ENCODE measurements around the gene TEX38. TPM values are rescaled to one million over a fixed set of nuclear protein-coding genes. Genes with fewer than 3 reads are reported as not detected.
"Not testable (repeated sequence)": the region's sequence is repeated elsewhere in the genome, so short reads cannot be mapped to it uniquely, and the experiment has no call there.

TEX38 gene
- polyA plus RNA-seq, 1 donor = 0.27 TPM

GRCh38 chr1:46655848-46656247, 15.8 kb upstream of the TEX38 start:
- DNase-seq (ENCODE audit: low read depth) = no peak

GRCh38 chr1:46656643-46657042, 15.0 kb upstream of the TEX38 start:
- no peak for DNase-seq (ENCODE audit: low read depth)

- DNase-seq (ENCODE audit: low read depth) = no peak
Observed at GRCh38 chr1:46657775-46658174, 13.9 kb upstream of the TEX38 start.

GRCh38 chr1:46659307-46659870, 12.3 kb upstream of the TEX38 start:
- DNase-seq (ENCODE audit: low read depth) = no peak

- not testable (repeated sequence) for DNase-seq (ENCODE audit: low read depth)
Observed at GRCh38 chr1:46660116-46660515, 11.5 kb upstream of the TEX38 start.

DNA sequence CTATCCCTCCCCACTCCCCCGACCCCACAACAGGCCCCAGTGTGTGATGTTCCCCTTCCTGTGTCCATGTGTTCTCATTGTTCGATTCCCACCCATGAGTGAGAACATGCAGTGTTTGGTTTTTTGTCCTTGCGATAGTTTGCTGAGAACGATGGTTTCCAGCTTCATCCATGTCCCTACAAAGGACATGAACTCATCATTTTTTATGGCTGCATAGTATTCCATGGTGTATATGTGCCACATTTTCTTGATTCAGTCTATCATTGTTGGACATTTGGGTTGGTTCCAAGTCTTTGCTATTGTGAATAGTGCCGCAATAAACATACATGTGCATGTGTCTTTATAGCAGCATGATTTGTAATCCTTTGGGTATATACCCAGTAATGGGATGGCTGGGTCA, 8.7 kb upstream of the TEX38 start:
- not testable (repeated sequence) for DNase-seq (ENCODE audit: low read depth)

DNA sequence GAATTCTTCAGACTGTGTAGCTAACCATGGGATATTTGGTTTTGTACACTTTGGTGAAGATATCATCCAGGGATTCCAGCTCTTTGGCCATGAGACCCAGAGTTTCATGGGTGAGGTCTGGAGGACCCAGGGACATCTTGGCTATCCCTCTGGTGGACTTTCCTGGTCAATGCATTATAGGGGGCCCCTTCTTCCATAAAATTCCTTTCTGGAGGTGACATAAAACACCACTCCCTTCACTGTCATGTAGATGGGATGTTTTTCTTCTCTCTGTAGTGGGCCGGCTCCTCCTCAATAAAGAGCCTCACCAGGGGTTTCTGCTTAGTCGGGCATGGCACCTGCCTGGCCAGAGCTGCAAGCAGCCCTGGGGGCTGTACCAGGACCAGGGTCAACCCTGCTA, 5.7 kb upstream of the TEX38 start:
- no peak for DNase-seq (ENCODE audit: low read depth)

- DNase-seq (ENCODE audit: low read depth) = peak; percentile 40
Observed at GRCh38 chr1:46667782-46668760, 3.6 kb upstream of the TEX38 start, which contains the start of gene ATPAF1. Gene ATPAF1 (minus strand): TSS chr1:46668364. CDS start chr1:46668322, 42 bp downstream.

DNA sequence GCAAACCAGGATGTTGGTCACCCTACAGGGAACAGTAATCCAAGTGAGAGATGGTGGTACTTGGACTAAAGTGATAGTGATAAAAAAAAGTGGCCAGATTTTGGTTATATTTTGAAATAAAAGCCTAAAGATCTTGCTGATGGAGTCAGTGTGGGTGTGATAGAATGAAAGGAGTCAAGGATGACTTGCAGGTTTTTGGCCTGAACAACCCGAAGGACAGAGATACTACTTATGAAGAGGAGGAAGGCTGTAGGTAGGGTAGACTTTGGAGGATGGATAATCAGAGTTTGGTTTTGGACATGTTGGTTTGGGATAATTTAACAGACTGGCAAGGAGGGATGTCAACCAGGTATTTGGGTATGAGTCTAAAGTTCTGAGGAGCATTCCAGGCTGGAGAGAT, 1.5 kb upstream of the TEX38 start:
- DNase-seq (ENCODE audit: low read depth) = no peak

- no peak for DNase-seq (ENCODE audit: low read depth)
Observed at GRCh38 chr1:46672696-46673095, 1.0 kb downstream of the TEX38 start.

- DNase-seq (ENCODE audit: low read depth) = no peak
Observed at GRCh38 chr1:46673749-46674182, 2.1 kb downstream of the TEX38 start.

DNA sequence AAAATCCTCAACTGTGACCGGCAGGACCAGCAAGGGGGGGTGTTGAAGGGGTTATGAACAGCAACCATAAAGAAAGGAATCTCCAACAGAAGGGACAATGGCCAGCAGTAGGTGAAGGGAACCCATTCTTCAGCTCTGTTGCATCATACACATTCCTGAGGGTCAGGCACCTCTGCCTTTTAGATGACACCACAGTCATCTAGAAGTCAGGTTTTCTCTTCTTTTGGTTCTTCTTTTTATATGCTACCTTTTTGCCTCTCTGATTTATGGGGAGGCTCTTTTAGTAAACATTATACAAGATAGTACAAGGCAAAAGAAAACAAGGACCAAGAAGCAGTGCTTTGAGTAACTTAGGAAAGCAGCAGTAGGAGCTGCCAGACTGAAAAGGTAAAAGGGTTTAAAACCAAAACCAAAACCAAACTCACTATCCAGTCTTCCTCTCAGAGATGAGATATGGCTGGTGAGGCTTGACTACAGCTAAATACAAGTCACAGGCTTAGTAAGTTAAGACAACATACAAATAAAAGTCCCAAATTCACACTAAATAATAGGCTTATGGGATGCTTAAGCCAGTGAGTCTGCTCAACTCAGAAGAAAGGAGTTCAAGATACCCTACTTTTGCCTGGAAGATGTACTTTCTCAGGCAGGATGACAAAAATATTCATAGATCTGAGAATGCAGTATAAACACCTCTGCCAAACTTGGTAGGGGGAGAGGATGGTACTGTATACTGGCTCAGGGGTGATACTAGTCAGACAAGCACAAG, 4.1 kb downstream of the TEX38 start:
- DNase-seq (ENCODE audit: low read depth) = no peak

GRCh38 chr1:46676531-46676930, 4.9 kb downstream of the TEX38 start:
- DNase-seq (ENCODE audit: low read depth) = no peak

- no peak for DNase-seq (ENCODE audit: low read depth)
Observed at GRCh38 chr1:46677339-46677738, 5.7 kb downstream of the TEX38 start.

GRCh38 chr1:46679789-46680573, 8.3 kb downstream of the TEX38 start:
- DNase-seq (ENCODE audit: low read depth) = no peak

DNA sequence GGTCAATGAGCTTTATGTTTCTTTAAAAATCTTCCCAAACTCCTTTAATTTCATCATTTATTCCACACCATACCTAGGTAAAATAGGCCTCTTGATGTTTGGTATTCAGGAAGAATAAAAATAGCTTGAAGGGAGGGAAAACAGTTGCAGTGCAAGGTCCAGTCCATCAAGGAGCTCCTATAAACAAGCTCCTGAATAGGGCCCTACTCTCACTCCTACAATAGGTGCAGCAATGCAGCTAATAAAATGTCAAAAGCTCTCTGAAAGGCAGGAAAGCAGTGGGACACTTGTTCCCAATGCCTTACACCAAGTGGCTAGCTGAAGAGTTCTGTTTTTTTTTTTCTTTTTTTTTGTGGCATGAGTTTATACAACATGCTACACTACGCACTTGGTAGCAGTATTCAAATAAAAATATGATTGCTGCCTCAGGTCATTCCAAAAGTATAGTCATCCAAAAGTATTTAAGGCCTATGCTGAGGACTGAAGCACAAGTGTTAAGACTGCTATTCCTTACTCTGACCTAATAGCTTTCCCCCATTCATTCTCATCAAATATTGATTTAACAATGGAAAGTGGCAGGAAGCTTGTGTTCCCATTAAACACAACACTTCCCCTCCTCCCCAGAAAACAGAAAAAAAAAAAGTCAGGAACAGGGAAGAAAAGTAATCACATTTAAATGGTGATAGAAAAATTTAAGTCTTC, 9.8 kb downstream of the TEX38 start:
- no peak for DNase-seq (ENCODE audit: low read depth)

DNA sequence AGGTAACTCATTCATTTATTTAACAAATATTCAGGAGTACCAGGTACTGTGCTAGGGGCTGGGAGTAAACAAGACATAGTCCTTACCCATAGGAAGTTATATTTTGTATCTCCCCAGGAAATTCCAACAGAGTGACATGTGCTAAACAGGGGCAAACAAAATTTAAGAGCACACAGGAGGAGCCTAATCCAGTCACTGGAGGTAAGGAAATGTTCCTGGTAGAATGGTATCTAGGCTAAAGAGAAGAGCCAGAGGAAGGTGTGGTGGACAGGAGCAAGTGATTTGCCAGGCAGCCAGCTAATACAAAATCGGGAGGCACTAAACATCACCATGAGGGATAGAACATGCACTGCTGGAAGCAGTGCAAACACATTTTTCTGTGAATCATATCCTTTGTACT, 10.4 kb downstream of the TEX38 start:
- DNase-seq (ENCODE audit: low read depth) = no peak

DNA sequence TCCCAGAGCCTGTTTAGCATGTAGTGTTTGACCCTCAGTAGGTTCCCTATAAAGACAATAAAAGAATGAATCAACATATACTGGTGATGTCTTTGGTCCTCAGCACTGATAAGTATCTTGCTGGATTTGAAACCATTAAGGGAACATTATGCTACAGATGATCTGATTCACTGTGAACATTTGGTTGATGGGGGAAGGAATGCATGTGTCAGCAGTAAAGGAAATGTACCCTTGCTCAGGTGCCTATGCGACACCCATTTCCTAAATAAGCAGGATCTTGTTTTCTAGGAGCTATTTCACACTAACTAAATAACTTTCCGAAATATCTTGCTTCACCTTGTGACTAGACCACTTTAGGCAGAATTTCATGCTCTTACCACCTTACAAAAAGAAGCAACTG, 13.0 kb downstream of the TEX38 start:
- DNase-seq (ENCODE audit: low read depth) = no peak

DNA sequence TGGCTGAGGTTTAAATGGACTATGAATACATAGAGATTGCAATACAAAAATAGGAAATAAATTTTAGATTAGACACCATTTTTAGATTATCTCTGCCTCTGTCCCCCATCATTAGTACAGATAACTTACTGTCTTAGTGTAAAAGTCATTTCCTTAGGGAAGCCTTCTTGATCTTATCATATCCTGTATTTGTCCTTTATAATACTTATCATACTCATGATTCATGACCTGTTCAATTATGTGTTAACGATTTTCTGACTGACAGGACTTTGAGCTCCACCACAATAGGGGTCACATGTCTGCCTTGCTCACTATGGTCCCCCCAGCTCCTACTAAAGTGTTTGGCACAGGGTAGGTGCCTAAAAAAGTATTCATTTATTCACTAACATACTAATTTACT, 14.6 kb downstream of the TEX38 start:
- DNase-seq (ENCODE audit: low read depth) = no peak

- no peak for DNase-seq (ENCODE audit: low read depth)
Observed at GRCh38 chr1:46687093-46687659, 15.5 kb downstream of the TEX38 start.
